ENCODE measurements around the gene LARGE1. TPM values are rescaled to one million over a fixed set of nuclear protein-coding genes. Genes with fewer than 3 reads are reported as not detected.
A peak's percentile ranks its signal among the peaks of the same experiment; 100 is the strongest.

The LARGE1 gene
- total and polyA plus RNA-seq, 7 donors = 14.9 to 91.6 (median 46.1) TPM

DNA sequence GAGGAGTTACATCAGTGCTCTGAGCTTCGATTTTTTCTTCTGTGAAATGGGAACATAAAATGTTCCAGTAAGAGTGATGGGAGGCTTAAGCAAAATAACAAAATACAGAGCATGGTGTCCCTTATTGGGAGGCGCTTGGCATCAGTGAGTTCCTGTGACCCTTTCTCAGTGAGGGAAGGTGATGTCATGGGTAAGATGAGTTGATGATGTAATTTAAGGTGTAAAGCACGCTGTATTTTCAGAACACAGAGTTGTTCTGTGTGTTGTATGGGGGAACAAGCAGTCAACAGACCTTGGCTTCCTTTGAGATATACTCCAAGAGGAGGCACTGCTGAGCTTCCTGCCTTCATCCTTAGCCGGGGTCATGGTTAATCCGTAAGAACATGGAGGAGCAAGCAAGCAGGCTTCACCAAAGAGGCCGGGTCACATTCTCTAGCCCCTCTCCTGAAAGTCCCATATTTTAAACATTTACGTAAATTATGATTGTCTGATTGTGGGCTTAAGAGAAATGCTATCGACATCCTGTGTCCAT is 266.7 kb downstream of the LARGE1 start:
- Histone ChIP-seq H3K36me3 (ENCODE audit: insufficient read depth in 1 of 2, low read depth in 1 of 2) (peaks cover 0 to 8% of the 10 kb centered on the region in 2 donors), H3K27me3 (ENCODE audit: insufficient read depth in 3 of 3, low read length in 2 of 3) (no peaks in the 10 kb centered on the region), H3K27ac (no peak overlapping the region), H3K4me3 (no peak overlapping the region), H3K9me3 (no peaks in the 10 kb centered on the region), H3K4me1 (no peaks in the 10 kb centered on the region)
- no peak for TF ChIP-seq CTCF (IDR thresholded peaks at IDR 0.05)
- 84 to 91% (median 86%) methylated on average over 8 of the region's 8 CpGs for WGBS, 3 donors
- no peak for DNase-seq
- intact Hi-C loops (cut with DNase I) = no loop called here
- ATAC-seq = no peak

DNA sequence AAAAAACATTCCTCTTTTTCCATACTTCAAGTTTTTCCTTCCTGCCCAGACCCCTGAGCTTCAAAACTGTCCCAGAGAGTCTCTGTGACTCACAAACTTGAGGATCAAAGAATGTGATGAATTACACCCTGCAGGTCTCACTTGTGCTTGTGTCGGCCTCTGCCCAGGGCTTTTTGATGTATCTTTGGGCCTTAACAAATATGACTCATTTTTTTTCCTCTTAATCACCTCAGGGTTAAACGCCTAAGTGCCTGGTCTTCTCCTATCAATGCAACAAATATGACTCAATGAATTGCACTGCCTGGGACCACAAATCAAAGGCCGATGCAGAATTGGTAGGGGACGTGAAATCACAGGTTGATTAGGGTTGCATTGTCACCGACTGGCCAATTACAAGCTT is 267.7 kb downstream of the LARGE1 start:
- 77 to 86% (median 83%) methylated on average over 5 of the region's 5 CpGs for WGBS, 3 donors
- Histone ChIP-seq H3K27me3 (ENCODE audit: insufficient read depth in 3 of 3, low read length in 2 of 3) (no peaks in the 10 kb centered on the region), H3K4me3 (no peak overlapping the region), H3K4me1 (no peaks in the 10 kb centered on the region), H3K9me3 (no peaks in the 10 kb centered on the region), H3K27ac (no peak overlapping the region), H3K36me3 (ENCODE audit: insufficient read depth in 1 of 2, low read depth in 1 of 2) (peaks cover 0 to 8% of the 10 kb centered on the region in 2 donors)
- intact Hi-C loops (cut with DNase I) = no loop called here
- ATAC-seq (no peak), DNase-seq (no peak)
- no peak for TF ChIP-seq CTCF (IDR thresholded peaks at IDR 0.05)

DNA sequence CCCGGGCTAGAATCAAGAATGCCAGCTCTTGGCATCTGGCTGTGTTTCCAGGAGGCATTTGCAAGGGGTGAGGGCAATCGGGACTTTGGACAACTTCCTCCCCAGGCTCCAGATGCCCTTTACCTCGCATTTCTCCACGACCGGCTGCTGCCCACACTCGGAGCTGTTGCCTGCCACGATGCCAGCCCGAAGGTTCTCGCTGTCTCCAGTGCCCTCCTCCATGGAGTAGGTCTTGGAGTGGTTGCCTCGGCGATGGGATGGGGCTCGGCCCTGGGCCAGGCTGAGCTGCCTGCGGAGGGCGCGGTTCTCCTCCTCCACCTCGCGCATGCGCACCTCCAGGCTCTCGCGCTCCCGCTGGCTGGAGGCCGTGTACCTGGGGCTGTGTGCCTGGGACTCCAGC is 270.0 kb downstream of the LARGE1 start:
- Histone ChIP-seq H3K27ac (no peak overlapping the region), H3K4me1 (no peaks in the 10 kb centered on the region), H3K27me3 (ENCODE audit: insufficient read depth in 3 of 3, low read length in 2 of 3) (no peaks in the 10 kb centered on the region), H3K9me3 (no peaks in the 10 kb centered on the region), H3K4me3 (no peak overlapping the region), H3K36me3 (ENCODE audit: insufficient read depth in 1 of 2, low read depth in 1 of 2) (peaks cover 0 to 8% of the 10 kb centered on the region in 2 donors)
- DNase-seq = no peak
- no peak for ATAC-seq
- TF ChIP-seq CTCF (IDR thresholded peaks at IDR 0.05) = no peak
- WGBS, 3 donors = 90 to 93% (median 91%) methylated on average over 22 of the region's 22 CpGs
- intact Hi-C loops (cut with DNase I) = no loop called here

- DNase-seq (no peak), ATAC-seq (peak in 2 of 4 donors; percentile 45 to 63)
- no peak overlapping the region for H3K27ac ChIP-seq
- H3K4me1 ChIP-seq = no peaks in the 10 kb centered on the region
- TF ChIP-seq CTCF (IDR thresholded peaks at IDR 0.05) = no peak
- no peaks in the 10 kb centered on the region for H3K9me3 ChIP-seq
- H3K27me3 ChIP-seq (ENCODE audit: insufficient read depth in 3 of 3, low read length in 2 of 3) = no peaks in the 10 kb centered on the region
- H3K4me3 ChIP-seq = no peak overlapping the region
- intact Hi-C loops (cut with DNase I) = no loop called here
- 36 to 49% (median 42%) methylated on average over 3 of the region's 3 CpGs for WGBS, 3 donors
- H3K36me3 ChIP-seq (ENCODE audit: insufficient read depth in 1 of 2, low read depth in 1 of 2) = peaks cover 0 to 8% of the 10 kb centered on the region in 2 donors
These were observed 271.8 kb downstream of the LARGE1 start for GRCh38 chr22:33648478-33648877.

DNA sequence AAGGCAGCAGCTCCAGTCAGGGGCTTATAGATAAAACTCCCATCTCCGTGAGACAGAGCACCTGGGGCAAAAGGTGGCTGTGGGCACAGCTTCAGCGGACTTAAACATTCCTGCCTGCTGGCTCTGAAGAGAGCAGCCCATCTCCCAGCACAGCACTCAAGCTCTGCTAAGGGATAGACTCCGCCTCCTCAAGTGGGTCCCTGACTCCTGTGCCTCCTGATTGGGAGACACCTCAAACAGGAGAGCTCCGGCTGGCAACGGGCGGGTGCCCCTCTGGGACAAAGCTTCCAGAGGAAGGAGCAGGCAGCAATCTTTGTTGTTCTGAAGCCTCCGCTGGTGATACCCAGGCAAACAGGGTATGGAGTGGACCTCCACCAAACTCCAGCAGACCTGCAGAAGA is 279.4 kb downstream of the LARGE1 start:
- H3K36me3 ChIP-seq (ENCODE audit: insufficient read depth in 1 of 2, low read depth in 1 of 2) = no peaks in the 10 kb centered on the region
- H3K4me1 ChIP-seq = no peaks in the 10 kb centered on the region
- no peak overlapping the region for H3K27ac ChIP-seq
- DNase-seq (no peak), ATAC-seq (no peak)
- TF ChIP-seq CTCF (IDR thresholded peaks at IDR 0.05) = no peak
- intact Hi-C loops (cut with DNase I) = no loop called here
- H3K4me3 ChIP-seq = no peak overlapping the region
- H3K9me3 ChIP-seq = no peaks in the 10 kb centered on the region
- WGBS, 3 donors = 93 to 96% (median 96%) methylated on average over 7 of the region's 7 CpGs
- H3K27me3 ChIP-seq (ENCODE audit: insufficient read depth in 3 of 3, low read length in 2 of 3) = no peaks in the 10 kb centered on the region
